HCT116 (cell line): ENCODE results near the gene MED25. TPM values are rescaled to one million over a fixed set of nuclear protein-coding genes. Genes with fewer than 3 reads are reported as not detected.

ENCODE experiments used
- ATAC-seq: fragments of 200-7000 bp; cut with Tn5 transposase; 2 replicates; pipeline ENCODE4 v1.9.1; 2020; ENCODE audit warnings: mild to moderate bottlenecking, moderate library complexity
- BruUV-seq: library from RNA; stranded (reverse); fragments of 400-500 nt; replicated peaks from 2 replicates; lab custom pipeline; 2021; lab: Mats Ljungman, UMichigan
- CTCF ChIA-PET: fragments of 300-600 bp; sonication (Branson Sonifier 250); formaldehyde crosslinking; loops from one replicate; lab custom pipeline; 2021; ENCODE audit warnings: antibody characterized with exemption; lab: Charles Lee
- POLR2A ChIA-PET: fragments of 300-600, 350-600 bp; sonication (Branson Sonifier 250); formaldehyde crosslinking; loops from one replicate; lab custom pipeline; 2021; ENCODE audit warnings: antibody characterized with exemption; lab: Charles Lee
- RAD21 ChIA-PET, 2 experiments: fragments of 300-600 bp; sonication (Branson Sonifier 250); formaldehyde crosslinking; loops; one replicate each; lab custom pipeline; 2023; ENCODE audit warnings: low total read pairs in 2 of 2; ENCODE audit not compliant: uncharacterized antibody in 2 of 2, unreplicated experiment in 2 of 2, low non-redundant PET in 1 of 2; lab: Charles Lee
- DNase-seq: peaks from one replicate; pipeline ENCODE4 v3.0.0-alpha.2; 2010; ENCODE audit warnings: low read depth, low spot score
- H2AFZ ChIP-seq: fragments of 200-600 bp; shearing (Covaris generic), sonication (generic); 2 replicates; pipeline ENCODE4 v1.6.1; 2017; ENCODE audit warnings: low read depth, mixed run types, mixed read lengths, antibody characterized with exemption, low read length; ENCODE audit not compliant: poor library complexity, severe bottlenecking
- H3K27ac ChIP-seq: 2 replicates; pipeline ENCODE4 v1.5.1; 2012; ENCODE audit warnings: low read depth, low read length
- H3K27me3 ChIP-seq: fragments of 200-600 bp; sonication (generic); 2 replicates; pipeline ENCODE4 v1.6.1; 2016; ENCODE audit warnings: mixed run types, low read length, mixed read lengths; ENCODE audit not compliant: insufficient read depth
- H3K36me3 ChIP-seq, 2 experiments: fragments of 200-500 bp in 1 of 2; fragments of 200-600 bp in 1 of 2; sonication (Bioruptor generic) in 1 of 2; sonication (generic) in 1 of 2; 2 replicates each; pipeline versions ENCODE4 v1.5.1 to v1.6.1; 2014 to 2016; ENCODE audit warnings: low read length in 2 of 2, inconsistent platforms in 1 of 2, mixed read lengths in 1 of 2, mixed run types in 1 of 2; ENCODE audit not compliant: insufficient read depth in 2 of 2, control insufficient read depth in 1 of 2
- H3K4me1 ChIP-seq, 2 experiments: fragments of 200-600 bp in 1 of 2; sonication (generic) in 1 of 2; 2 replicates each; pipeline versions ENCODE4 v1.5.1 to v1.6.1; 2012 to 2017; ENCODE audit warnings: low read length in 2 of 2, inconsistent platforms in 1 of 2, mild to moderate bottlenecking in 1 of 2, mixed read lengths in 1 of 2, mixed run types in 1 of 2, moderate library complexity in 1 of 2; ENCODE audit not compliant: insufficient read depth in 2 of 2, control insufficient read depth in 1 of 2
- H3K4me2 ChIP-seq: fragments of 200-600 bp; sonication (generic); 2 replicates; pipeline ENCODE4 v1.6.1; 2017; ENCODE audit warnings: mixed run types, low read length, mixed read lengths
- H3K4me3 ChIP-seq, 2 experiments: fragments of 200-600 bp in 1 of 2; sonication (generic) in 1 of 2; replicated peaks in 1 of 2; 2 replicates each; pipeline ENCODE4 v1.5.1; 2011 to 2016; ENCODE audit warnings: low read length in 2 of 2, control low read depth in 1 of 2, low read depth in 1 of 2, mild to moderate bottlenecking in 1 of 2, mixed read lengths in 1 of 2, mixed run types in 1 of 2
- H3K79me2 ChIP-seq: fragments of 200-600 bp; sonication (generic); 2 replicates; pipeline ENCODE4 v1.6.1; 2017; ENCODE audit warnings: mild to moderate bottlenecking, mixed run types, low read length, moderate library complexity, mixed read lengths; ENCODE audit not compliant: insufficient read depth
- H3K9ac ChIP-seq: fragments of 200-600 bp; sonication (generic); 2 replicates; pipeline ENCODE4 v1.6.1; 2016; ENCODE audit warnings: low read length, mixed read lengths
- H3K9me2 ChIP-seq: fragments of 200-600 bp; sonication (generic), shearing (Covaris generic); 2 replicates; pipeline ENCODE4 v1.6.1; 2017; ENCODE audit warnings: mixed run types, mild to moderate bottlenecking, moderate library complexity; ENCODE audit not compliant: insufficient read depth
- H3K9me3 ChIP-seq, 2 experiments: fragments of 200-500 bp in 1 of 2; fragments of 200-600 bp in 1 of 2; sonication (Bioruptor generic) in 1 of 2; sonication (generic) in 1 of 2; 2 replicates each; pipeline ENCODE4 v1.6.1; 2014 to 2017; ENCODE audit warnings: low read length in 2 of 2, mixed read lengths in 2 of 2, inconsistent platforms in 1 of 2, low read depth in 1 of 2, mild to moderate bottlenecking in 1 of 2, mixed run types in 1 of 2, moderate library complexity in 1 of 2; ENCODE audit not compliant: control insufficient read depth in 1 of 2, insufficient read depth in 1 of 2
- H4K20me1 ChIP-seq: fragments of 200-600 bp; sonication (generic), shearing (Covaris generic); 2 replicates; pipeline ENCODE4 v1.6.1; 2017; ENCODE audit warnings: mixed run types, mild to moderate bottlenecking, moderate library complexity; ENCODE audit not compliant: insufficient read depth
- CBX3 ChIP-seq: IDR thresholded peaks from 2 replicates; pipeline ENCODE4 v1.6.1; 2012; ENCODE audit warnings: low read depth
- CTCF ChIP-seq, 3 experiments: fragments of 200-600 bp in 1 of 3; sonication (generic) in 1 of 3; IDR thresholded peaks in 2 of 3; conservative IDR thresholded peaks in 1 of 3; 2 replicates each; pipeline ENCODE4 v1.5.1; 2012 to 2017; ENCODE audit warnings: low read depth in 2 of 3, low read length in 2 of 3, antibody characterized with exemption in 1 of 3, borderline replicate concordance in 1 of 3, control low read depth in 1 of 3, mild to moderate bottlenecking in 1 of 3, mixed read lengths in 1 of 3, mixed run types in 1 of 3, moderate library complexity in 1 of 3; ENCODE audit not compliant: insufficient read depth in 1 of 3
- EZH2 ChIP-seq: fragments of 200-600 bp; sonication (generic); IDR thresholded peaks from 2 replicates; pipeline ENCODE4 v1.6.1; 2017; ENCODE audit warnings: antibody characterized with exemption, mixed run types
- EZH2phosphoT487 ChIP-seq: fragments of 200-600 bp; IDR thresholded peaks from 2 replicates; pipeline ENCODE4 v1.6.1; 2018; ENCODE audit warnings: antibody characterized with exemption, borderline replicate concordance
- FOSL1 ChIP-seq: IDR thresholded peaks from 2 replicates; pipeline ENCODE4 v1.6.1; 2012; ENCODE audit warnings: low read depth
- MAX ChIP-seq: IDR thresholded peaks from 2 replicates; pipeline ENCODE4 v1.6.1; 2012
- POLR2AphosphoS5 ChIP-seq: IDR thresholded peaks from 2 replicates; pipeline ENCODE4 v1.6.1; 2011; ENCODE audit warnings: mild to moderate bottlenecking, low read depth, low read length, moderate library complexity
- REST ChIP-seq: IDR thresholded peaks from 2 replicates; pipeline ENCODE4 v1.6.1; 2012; ENCODE audit warnings: low read depth
- SIN3A ChIP-seq: IDR thresholded peaks from 2 replicates; pipeline ENCODE4 v1.6.1; 2012; ENCODE audit warnings: low read depth
- SP1 ChIP-seq: IDR thresholded peaks from 2 replicates; pipeline ENCODE4 v1.6.1; 2012; ENCODE audit warnings: low read depth
- ZBTB33 ChIP-seq: IDR thresholded peaks from 2 replicates; pipeline ENCODE4 v1.6.1; 2011; ENCODE audit warnings: mild to moderate bottlenecking, low read length, moderate library complexity; ENCODE audit not compliant: insufficient replicate concordance; ENCODE audit errors: extremely low read depth
- ZNF274 ChIP-seq: fragments of 200-500 bp; sonication (Bioruptor generic); IDR thresholded peaks from 2 replicates; pipeline ENCODE4 v1.6.1; 2014; ENCODE audit warnings: mild to moderate bottlenecking, low read depth, low read length, inconsistent platforms
- intact Hi-C: fragments of 100-400 bp; cut with micrococcal nuclease; formaldehyde crosslinking; loops from 2 replicates; pipeline ENCODE4 v1.10.0; 2022
- total RNA-seq: library from RNA; stranded (reverse); gene quantifications from one replicate; pipeline ENCODE4 v1.2.1, GENCODE V29; 2021; ENCODE audit not compliant: unreplicated experiment

The MED25 gene
- total RNA-seq, 1 experiment from 2014 or later, result 77.7 TPM

- Histone ChIP-seq H3K9me2 (no peaks in the 10 kb centered on the region), H3K4me2 (peak overlapping the region; percentile 78), H3K9me3 (no peaks in the 10 kb centered on the region), H3K9ac (0 out of 2 replicates have a peak overlapping the region, but pooled peaks have one; percentile 18), H2AFZ (peak overlapping the region; percentile 99), H4K20me1 (no peaks in the 10 kb centered on the region), H3K79me2 (peaks cover 9% of the 10 kb centered on the region), H3K4me3 (peak overlapping the region in 1 of 2 experiments; percentile 4; a peak in 1 of 4 replicates), H3K27ac (no peak overlapping the region), H3K27me3 (no peaks in the 10 kb centered on the region)
- no peak for DNase-seq
- ChIA-PET RAD21 (no interaction called here), POLR2A (no interaction called here), CTCF (no interaction called here)
- intact Hi-C loops, result no loop called here
- no TSS peak for BruUV-seq
- no peak for ATAC-seq
- TF ChIP-seq SP1 (no peak), CTCF (IDR thresholded peaks at IDR 0.05 in 2 of 3, conservative IDR thresholded peaks at IDR 0.05 in 1 of 3; ENCODE audit: borderline replicate concordance in 1 of 3, insufficient read depth in 1 of 3, low read depth in 2 of 3, low read length in 2 of 3) (no peak), REST (no peak), MAX (no peak), CBX3 (no peak), SIN3A (no peak), ZNF274 (no peak), EZH2 (no peak), ZBTB33 (no peak), POLR2AphosphoS5 (no peak), FOSL1 (no peak), EZH2phosphoT487 (no peak)
- TF ChIP-seq, all 23 proteins: peak for 0
- H3K36me3 ChIP-seq, result no peaks in the 10 kb centered on the region
- H3K4me1 ChIP-seq, result peaks cover 16 to 40% of the 10 kb centered on the region in 2 experiments
Observed at GRCh38 chr19:49814010-49814409, 4.1 kb upstream of the MED25 start.
